Measurements from ENCODE around the gene BPIFB3.

DNA sequence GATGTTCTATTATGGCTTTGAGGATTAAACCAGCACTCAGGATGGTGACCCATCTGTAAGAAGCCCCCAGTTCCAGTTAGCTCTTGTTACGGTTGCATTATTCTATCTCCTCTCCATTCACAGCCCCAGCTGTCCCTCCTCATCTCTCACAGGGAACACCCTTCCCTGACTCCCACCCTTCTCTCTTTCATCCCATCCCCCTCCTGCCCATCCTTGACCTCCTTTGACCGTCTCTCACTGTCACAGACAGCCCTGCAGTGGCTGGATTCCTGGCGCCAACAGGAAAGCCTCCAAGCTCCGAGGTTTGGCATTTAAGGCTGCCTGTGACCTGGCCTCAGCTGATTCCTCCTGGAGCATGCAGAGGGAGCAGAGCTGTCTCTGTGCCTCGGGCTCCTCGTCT, 21.6 kb downstream of the BPIFB3 start:
- no peak for TF ChIP-seq POLR2A (IDR thresholded peaks at IDR 0.05; ENCODE audit: low read length)
- no peak for TF ChIP-seq GATA1 (IDR thresholded peaks at IDR 0.05; ENCODE audit: low read depth, low read length)
